Measurements from ENCODE around the gene PLPP2.

- TF ChIP-seq CTCF (IDR thresholded peaks at IDR 0.05): no peak
- no peak for TF ChIP-seq POLR2A (IDR thresholded peaks at IDR 0.05)
Observed at GRCh38 chr19:291006-291521, at the start of gene PLPP2.
